ENCODE measurements around the gene KLK7. TPM values are rescaled to one million over a fixed set of nuclear protein-coding genes. Genes with fewer than 3 reads are reported as not detected.

Gene KLK7
- not detected for polyA plus RNA-seq (2012; ENCODE audit: insufficient read depth, insufficient read length, low read depth)

DNA sequence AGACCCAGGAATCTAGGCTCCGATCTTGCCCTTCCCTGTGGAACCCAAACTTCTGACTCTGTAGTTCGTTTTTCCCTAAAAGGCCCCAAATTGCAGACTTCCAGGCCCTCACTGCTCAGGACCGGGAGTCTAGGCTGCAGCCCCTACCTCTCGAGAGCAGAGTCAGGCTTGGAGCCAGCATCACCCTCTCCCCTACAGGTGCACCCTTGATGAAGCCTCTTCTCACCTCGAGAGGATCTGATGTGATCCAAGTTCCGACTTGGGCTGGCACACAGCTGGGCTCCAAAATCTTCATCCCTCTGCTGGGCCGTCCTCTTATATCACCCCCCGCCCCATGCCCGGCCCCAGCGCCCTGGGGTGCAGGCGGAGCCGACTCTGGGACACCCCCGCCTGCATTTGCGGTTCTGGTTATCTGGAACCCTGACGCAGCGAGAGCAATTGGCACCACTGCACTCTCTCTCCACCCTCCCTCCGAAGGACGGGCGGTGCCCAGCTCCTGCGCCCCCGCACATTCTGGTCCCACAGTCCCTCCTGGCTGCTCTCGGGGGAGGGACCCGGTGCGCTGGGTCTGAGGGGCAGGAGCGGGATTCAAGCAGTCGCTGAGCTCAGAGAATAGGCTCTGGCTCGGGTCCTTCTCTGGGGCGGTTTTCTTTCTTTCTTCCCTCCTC, at the start of gene KLK7:
TSS of gene KLK7 (minus strand) at position 293 of the 668 bp plus-strand sequence. CDS start 1,518 bp downstream, outside the sequence.
- DNase-seq = no peak
- H3K36me3 ChIP-seq = no peaks in the 10 kb centered on the region
- H3K4me3 ChIP-seq (ENCODE audit: low read depth, low read length) = no peak within 1 kb of the TSS
- H3K4me1 ChIP-seq = no peaks in the 10 kb centered on the region
- H3K27me3 ChIP-seq = peaks cover 17% of the 10 kb centered on the region
- H3K9me3 ChIP-seq = no peaks in the 10 kb centered on the region
- TF ChIP-seq, protein P1, sequence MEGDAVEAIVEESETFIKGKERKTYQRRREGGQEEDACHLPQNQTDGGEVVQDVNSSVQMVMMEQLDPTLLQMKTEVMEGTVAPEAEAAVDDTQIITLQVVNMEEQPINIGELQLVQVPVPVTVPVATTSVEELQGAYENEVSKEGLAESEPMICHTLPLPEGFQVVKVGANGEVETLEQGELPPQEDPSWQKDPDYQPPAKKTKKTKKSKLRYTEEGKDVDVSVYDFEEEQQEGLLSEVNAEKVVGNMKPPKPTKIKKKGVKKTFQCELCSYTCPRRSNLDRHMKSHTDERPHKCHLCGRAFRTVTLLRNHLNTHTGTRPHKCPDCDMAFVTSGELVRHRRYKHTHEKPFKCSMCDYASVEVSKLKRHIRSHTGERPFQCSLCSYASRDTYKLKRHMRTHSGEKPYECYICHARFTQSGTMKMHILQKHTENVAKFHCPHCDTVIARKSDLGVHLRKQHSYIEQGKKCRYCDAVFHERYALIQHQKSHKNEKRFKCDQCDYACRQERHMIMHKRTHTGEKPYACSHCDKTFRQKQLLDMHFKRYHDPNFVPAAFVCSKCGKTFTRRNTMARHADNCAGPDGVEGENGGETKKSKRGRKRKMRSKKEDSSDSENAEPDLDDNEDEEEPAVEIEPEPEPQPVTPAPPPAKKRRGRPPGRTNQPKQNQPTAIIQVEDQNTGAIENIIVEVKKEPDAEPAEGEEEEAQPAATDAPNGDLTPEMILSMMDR (IDR thresholded peaks at IDR 0.05; ENCODE audit: low read depth, low read length) = no peak

DNA sequence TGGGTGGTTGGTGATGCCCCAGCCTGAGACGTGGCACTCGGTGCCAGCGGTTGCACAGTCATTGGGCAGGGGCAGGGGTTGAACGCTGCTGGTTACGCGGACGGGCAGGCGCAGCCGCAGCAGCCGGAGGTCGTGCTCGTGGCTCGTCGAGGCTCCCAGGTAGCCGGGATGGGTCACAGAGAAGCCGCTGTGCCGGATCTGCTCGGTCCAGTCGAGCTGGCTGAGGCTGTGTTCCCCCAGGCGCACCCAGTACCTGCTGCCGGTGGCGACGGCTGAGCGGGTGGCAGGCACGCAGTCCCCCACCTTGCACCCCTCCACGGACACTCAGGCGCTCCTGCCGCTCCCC, 48.1 kb upstream of the KLK7 start:
- Histone ChIP-seq H3K27me3 (peaks cover 18% of the 10 kb centered on the region), H3K4me3 (ENCODE audit: low read depth, low read length) (no peak overlapping the region), H3K9me3 (no peaks in the 10 kb centered on the region; the same call in 1 of the 2 replicates), H3K4me1 (no peaks in the 10 kb centered on the region), H3K36me3 (no peaks in the 10 kb centered on the region)
- TF ChIP-seq, protein P1 (IDR thresholded peaks at IDR 0.05; ENCODE audit: low read depth, low read length) = no peak
- no peak for DNase-seq

DNA sequence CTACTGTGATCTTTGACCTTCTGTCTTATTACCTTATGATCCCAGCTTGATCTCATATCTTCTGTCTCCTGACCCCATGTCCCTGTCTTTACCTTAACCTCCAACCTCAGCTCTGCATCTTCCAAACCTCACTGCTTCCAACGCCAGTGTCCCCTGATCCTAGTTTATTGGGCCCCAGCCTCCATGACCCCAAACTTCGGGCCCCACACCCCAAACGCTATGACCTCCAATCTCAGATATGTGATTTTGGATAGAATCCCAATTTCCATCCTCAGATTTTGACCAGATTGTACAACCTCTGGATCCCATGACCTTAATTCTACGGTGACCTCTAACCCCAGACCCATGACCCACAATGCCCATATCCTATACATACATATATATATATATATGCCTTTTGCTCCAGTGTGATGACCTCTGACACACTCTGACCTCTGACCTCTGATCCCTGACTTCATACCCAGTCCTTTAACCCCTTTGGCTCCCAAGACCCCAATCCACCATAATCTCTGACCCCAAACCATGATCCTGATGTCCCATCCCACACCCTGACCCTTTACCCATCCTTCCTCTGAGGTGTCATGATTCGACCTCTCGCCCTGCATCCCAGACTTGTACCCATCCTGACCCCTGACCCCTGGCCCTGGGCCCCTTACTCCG, 47.6 kb upstream of the KLK7 start:
- Histone ChIP-seq H3K36me3 (no peaks in the 10 kb centered on the region), H3K27me3 (peaks cover 23% of the 10 kb centered on the region), H3K9me3 (no peaks in the 10 kb centered on the region; the same call in 1 of the 2 replicates), H3K4me1 (no peaks in the 10 kb centered on the region), H3K4me3 (ENCODE audit: low read depth, low read length) (no peak overlapping the region)
- no peak for DNase-seq
- TF ChIP-seq, protein P1 (IDR thresholded peaks at IDR 0.05; ENCODE audit: low read depth, low read length) = no peak

DNA sequence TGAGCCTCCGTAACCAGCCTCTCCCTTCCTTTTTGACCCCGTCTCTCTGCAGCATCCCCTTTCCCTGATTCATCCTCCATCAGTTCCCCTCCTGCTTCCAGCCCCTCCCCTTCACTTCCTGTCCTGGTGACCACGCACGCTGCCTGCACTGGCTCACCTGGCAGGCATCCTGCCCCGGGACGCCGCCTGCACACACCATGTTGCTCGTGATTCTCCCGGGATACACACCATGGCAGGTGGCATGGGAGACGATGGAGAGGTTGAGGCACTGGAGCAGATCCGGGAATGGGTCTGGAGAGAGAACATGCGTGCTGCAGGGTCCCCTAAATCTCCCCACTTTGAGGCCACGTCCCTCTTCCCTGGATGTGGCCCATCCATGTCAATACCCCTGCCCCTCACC, 46.9 kb upstream of the KLK7 start:
- no peak for DNase-seq
- Histone ChIP-seq H3K36me3 (no peaks in the 10 kb centered on the region), H3K4me1 (no peaks in the 10 kb centered on the region), H3K4me3 (ENCODE audit: low read depth, low read length) (no peak overlapping the region), H3K9me3 (no peaks in the 10 kb centered on the region; the same call in 1 of the 2 replicates), H3K27me3 (peaks cover 27% of the 10 kb centered on the region)
- TF ChIP-seq, protein P1 (IDR thresholded peaks at IDR 0.05; ENCODE audit: low read depth, low read length) = no peak

DNA sequence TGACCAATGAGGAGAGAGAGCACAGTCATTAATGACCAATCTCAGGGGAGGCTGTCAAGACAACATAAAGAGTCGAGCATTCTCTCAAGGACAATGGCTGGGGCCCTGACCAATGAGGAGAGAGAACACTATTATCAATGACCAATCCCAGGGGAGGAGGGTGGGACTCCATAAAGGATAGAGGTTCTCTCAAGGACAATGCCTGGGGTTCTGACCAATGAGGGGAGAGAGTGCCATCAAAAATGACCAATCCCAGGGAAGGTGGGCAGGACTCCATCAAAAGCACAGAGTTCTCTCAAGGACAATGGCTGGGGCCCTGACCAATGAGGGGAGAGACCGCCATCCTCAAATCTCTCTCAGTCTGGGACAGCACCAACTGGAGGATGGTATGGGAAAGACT, 46.0 kb upstream of the KLK7 start:
- TF ChIP-seq, protein P1 (IDR thresholded peaks at IDR 0.05; ENCODE audit: low read depth, low read length) = no peak
- peaks cover 35% of the 10 kb centered on the region for H3K27me3 ChIP-seq
- no peak for DNase-seq

DNA sequence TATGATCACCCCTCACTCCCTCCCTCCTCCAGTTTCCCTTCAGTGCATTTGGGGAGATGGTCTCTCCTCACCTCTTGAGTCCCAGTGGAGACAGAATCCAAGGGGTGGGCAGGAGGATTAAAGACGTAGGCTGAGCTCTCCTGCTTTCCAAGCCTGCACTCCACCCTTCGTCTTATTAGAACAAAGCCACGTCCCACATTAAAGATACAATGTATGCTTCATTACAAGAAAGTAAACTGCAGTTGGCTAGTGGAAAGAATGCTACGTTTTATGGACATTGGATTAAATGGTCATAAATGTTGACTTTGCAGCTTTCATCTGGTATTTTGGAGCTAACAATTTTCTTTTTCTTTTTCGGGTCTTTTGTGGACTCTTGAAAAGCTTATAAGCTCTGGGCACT, 44.2 kb upstream of the KLK7 start:
- Histone ChIP-seq H3K27me3 (peaks cover 51% of the 10 kb centered on the region), H3K36me3 (no peaks in the 10 kb centered on the region), H3K4me3 (ENCODE audit: low read depth, low read length) (no peak overlapping the region)

More for the DNA sequence above, 46.0 kb upstream of the KLK7 start:
- H3K36me3 ChIP-seq = no peaks in the 10 kb centered on the region
- no peaks in the 10 kb centered on the region; the same call in 1 of the 2 replicates for H3K9me3 ChIP-seq
- no peaks in the 10 kb centered on the region for H3K4me1 ChIP-seq
- no peak overlapping the region for H3K4me3 ChIP-seq (ENCODE audit: low read depth, low read length)

More for the DNA sequence above, 44.2 kb upstream of the KLK7 start:
- no peak for DNase-seq
- no peaks in the 10 kb centered on the region for H3K4me1 ChIP-seq
- TF ChIP-seq, protein P1 (IDR thresholded peaks at IDR 0.05; ENCODE audit: low read depth, low read length) = no peak
- H3K9me3 ChIP-seq = no peaks in the 10 kb centered on the region; the same call in 1 of the 2 replicates

Data from BE2C (cell line).